A673 (cell line): ENCODE results near the gene NOS3.

Source experiments
- CTCF ChIP-seq: fragments of 300-800, 200-600 bp; sonication (generic); conservative IDR thresholded peaks from 2 replicates; pipeline ENCODE4 v1.5.1; 2017; ENCODE audit warnings: low read depth, mild to moderate bottlenecking, antibody characterized with exemption, low read length, moderate library complexity, mixed read lengths
- EZH2 ChIP-seq: fragments of 200-600 bp; sonication (generic); IDR thresholded peaks from 2 replicates; pipeline ENCODE4 v1.6.1; 2017; ENCODE audit warnings: borderline replicate concordance, low read depth, mild to moderate bottlenecking, mixed read lengths, antibody characterized with exemption, low read length; ENCODE audit not compliant: poor library complexity, severe bottlenecking

- no peak for TF ChIP-seq CTCF
- no peak for TF ChIP-seq EZH2
These were observed 42.4 kb downstream of the NOS3 start for GRCh38 chr7:151032936-151033863.
